ENCODE measurements around the gene CENPP.

CENPP gene

DNA sequence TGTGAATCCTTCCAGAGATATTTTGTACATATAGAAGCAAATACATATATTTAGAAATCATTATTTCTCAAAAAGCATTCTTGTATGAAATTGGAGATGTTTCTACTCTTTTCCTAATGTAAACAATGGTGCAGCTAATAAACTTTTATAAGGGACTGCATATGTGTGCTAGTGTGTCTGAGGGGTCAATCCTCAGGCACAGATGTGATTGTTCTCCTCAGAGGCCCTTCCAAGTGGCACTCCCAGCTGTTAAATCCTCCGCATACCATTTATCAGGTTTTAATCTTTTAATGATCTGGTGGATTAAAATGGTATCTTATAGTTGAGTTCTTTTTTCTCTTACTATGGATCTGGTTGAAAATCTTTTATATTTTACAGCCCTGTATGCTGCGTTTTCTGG, 104.1 kb downstream of the CENPP start:
- DNase-seq = no peak

DNA sequence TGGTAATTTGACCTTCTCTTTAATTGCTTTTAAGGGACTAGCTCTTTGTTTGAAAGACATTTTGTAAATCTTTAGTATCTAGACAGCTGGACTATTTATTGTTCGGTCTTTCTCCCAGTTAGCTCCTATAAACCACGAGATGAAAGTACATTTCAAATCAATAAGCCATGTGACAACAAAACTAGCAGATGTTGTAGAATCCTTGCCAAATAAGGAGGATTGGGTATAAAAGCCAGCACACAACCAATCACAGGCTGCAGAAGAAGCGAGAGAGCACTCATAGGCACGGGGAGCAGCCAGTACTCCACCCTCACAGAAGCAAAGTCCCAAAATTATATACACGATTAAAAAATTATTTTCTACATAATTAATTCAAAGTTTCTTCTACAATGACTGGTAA, 106.6 kb downstream of the CENPP start:
- no peak for DNase-seq

DNA sequence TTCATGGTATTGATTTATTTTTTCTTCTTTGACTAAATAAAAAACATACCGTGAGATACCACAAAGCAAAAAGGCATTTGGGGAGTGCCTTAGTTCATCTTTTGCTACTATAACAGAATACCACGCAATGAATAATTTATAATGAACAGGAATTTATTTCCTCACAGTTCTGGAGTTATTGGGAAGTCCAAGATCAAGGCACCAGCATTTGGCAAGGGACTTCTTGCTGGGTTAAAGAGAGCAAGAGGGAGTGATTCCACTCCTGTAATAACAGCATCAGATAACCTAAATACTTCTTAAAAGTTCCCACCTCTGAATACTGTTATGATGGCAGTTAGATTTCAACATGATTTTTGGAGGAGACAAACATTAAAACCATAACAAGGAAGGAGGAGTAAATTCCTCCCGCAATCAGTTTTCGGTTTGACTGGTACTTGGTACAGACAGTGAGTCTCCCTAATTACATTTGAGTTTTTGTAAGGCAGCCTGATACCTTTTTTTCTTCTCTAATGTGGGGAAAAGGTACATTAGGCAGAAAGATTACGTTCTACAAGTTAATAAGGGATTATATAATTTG, 107.3 kb downstream of the CENPP start:
- DNase-seq = no peak

DNA sequence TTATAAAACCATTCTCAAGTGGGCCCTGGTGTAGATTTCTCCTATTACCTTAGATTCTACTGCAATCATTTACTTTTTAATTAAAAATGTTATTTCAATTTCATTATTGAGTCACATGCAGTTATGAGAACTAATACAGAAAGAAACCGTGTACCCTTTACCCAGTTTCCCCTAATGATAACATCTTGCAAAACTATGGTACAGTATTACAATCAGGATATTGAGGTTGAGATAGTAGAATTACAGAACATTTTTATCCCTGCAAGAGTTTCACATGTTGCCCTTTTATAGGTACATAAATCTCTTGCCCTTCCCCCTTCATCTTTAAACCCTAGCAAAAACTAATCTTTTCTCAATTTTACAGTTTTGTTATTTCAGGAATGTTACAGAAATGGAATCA, 109.5 kb downstream of the CENPP start:
- DNase-seq = no peak

DNA sequence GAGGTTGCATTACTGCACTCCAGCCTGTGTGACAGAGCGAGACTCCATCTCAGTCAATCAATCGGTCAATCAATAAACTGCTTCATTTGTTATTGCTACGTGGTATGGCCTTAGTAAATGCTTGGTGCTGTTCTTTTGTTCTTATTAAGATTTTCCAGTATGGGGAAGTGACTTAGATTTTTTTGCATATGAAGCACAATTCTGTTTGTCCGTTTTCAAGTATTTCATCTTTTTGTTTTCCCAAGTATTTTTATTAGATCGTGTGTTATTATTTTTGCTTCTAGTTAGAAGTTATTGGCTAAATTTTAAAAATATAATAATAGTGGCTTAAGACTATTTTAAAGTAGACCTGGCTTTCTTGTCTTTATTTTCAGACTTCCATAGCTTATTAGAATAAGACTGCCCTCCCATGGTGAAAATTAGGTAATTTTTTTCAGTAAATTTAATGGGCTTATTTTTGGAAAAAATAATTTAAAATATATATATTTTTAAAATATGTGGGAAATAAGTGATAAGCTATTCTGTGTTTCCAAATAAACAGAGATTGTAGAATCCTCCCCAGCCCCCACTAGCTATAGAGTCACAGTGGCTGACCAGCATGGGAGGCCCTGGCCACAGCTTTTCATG, 113.3 kb downstream of the CENPP start:
- peak; percentile 5 for DNase-seq

DNA sequence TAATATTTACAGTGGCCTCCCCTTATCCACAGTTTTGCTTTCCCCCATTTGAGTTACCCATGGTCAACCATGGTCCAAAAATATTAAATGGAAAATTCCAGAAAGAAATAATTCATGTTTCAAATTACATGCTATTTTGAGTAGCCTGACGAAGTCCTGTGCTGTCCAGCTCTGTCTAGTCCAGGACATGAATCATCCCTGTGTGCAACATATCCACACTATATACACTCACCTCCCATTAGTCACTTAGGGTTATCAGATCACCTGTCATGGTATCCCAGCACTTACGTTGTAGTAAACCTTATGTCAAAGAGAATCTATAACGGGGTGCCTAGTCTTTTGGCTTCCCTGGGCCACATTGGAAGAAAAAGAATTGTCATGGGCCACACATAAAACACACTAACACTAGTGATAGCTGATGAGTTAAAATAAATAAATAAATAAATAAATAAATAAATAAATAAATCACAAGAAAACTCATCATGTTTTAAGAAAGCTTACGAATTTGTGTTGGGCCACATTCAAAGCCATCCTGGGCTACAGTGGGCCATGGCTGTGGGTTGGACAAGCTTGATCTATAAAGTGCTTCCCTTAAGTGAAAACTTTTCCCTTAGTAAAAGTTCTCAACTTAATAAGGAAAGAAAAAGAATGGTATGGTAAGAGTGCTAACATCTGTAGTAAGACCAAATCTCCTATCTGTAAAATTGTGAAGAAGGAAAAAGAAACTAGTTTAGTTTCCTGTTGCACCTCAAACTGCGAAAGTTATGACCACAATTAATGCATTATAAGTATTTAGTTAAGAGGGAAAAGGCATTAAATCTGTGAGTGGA, 114.4 kb downstream of the CENPP start:
- no peak for DNase-seq

DNA sequence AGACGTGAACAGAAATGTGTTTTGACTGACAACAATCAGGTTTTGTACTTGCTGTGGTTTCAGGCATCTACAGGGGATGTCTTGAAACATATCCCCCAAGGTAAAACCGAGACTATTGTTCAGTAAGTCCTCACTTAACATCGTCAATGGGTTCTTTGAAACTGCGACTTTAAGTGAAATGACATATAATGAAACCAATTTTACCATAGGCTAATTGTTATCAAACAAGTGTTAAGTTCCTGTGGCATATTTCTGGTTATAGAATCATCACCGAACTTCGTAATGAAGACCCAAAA, 114.9 kb downstream of the CENPP start:
- no peak for DNase-seq

DNA sequence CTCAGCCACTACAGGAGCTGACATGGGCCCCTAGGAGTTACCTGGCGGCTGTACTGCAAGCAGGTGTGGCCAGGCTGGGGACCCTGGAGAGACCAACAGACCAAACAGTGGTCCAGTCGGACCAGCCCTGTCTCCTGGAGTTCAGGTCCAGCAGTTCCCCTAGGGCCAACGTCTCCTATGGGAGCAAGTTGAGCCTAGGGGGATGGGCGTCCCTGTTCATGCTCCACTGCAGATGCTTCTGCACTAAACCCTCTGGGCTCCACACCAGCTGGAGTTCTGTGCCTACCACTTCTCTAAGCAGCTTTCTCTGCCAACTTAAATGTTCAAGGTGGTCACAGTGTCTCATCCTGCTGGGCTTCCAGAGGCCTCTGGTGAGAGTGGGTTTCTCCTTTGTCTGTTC, 119.1 kb downstream of the CENPP start:
- DNase-seq = no peak

DNA sequence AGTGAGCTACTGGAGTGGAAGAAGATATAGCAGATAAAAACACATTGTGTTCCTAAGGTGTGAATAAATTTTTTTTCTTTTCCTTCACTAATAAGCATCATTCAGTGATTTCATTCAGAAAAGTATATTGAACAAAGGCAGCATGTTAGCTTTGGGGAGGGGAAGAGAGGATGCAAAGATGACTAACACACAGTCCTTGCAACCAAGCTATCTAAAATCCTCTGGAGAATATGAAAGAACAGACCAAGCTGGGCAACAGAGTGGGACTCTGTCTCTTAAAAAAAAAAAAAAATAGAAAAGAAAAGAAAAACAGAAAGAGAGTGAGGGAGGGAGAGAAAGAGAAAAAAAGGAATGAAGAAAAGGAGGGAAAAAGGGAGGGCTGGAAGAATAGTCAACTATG, 120.8 kb downstream of the CENPP start:
- DNase-seq = no peak

DNA sequence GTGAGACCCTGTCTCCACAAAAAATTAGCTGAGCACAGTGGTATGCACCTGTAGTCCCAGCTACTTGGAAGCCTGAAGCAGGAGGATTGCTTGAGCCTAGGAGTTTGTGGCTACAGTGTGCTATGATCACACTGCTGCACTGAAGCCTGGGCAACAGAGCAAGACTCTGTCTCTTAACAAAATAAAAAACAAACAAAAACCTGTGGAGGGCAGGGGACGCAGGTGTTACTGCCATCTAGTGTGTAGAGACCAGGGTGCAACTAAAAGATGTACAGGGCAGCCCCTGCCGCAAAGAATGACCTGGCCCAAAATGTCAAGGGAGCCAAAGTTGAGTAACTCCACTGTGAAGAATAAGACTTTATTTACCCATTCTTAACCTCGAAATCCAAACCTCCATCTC, 129.5 kb downstream of the CENPP start:
- DNase-seq = no peak

DNA sequence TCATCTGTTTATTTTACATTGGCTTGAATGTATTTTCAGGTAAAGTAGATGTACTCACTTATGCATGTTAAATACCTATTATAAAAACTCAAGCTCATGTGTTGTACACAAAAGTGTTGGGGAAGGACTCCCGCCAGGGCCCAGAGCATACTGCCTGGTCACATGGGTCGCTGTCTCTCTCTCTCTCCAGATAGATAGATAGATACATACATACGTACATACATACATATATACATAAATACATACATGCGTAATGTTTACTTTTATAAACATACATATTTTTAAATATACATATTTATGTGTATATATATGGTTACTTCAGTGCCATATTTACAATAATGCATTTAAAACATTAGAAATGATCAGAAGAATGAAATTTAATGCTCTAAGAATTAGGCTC, 131.8 kb downstream of the CENPP start:
- no peak for DNase-seq

DNA sequence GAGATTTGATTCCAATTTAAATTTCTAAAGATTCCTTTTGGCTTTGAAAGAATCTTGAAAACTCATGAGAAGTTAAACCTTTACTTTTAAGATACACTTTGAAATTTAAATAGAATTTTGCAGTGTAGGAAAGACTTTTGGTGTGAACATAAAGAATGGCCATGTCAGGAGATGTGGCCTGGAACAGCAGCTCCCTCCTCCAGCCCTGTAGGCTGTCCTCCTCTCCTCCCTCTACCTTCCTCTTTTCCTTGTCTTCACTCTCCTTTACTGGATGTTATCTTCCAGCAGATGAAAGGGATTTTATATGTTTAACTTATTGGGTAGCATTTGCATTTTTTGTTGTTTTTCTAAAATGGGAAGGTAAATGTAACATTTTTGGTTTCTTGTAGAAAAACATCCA, 137.6 kb downstream of the CENPP start:
- no peak for DNase-seq

DNA sequence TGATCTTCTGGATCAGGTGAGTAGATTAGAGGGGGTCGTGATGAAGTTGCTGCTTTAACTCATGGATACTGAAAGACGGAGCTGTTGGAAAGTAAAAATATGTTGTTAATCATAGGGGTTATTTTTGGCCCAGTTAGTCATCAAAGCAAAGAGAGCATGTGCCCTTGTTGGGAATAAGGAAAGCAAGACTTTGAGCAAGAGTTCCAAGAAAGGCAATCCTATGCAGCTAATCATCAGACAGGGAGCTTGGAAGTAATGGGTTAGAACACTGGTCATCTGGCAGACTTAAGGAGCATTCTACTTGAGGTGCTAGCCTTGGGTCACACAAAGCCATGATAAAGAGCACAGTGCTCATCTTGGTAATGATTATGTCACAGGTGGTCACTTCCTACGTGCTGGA, 138.2 kb downstream of the CENPP start:
- no peak for DNase-seq

DNA sequence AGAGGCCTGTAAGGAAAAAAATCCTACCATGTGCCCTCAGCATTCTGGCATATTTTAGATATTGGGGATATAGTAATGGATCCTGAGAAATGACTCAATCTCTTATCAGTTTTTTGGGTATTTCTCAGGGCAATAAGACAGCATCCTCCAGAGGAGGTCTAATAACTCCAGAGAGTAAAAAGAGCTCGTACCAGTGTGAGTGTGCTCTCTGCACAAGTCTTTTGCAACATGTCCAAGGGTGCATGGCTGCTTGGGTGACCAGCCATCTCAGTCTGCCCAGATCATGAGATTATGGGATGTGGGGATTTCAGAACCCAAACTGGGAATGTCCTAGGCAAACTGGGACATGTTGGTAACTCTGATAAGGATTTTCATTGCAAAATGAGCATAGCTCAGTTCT, 141.3 kb downstream of the CENPP start:
- no peak for DNase-seq

DNA sequence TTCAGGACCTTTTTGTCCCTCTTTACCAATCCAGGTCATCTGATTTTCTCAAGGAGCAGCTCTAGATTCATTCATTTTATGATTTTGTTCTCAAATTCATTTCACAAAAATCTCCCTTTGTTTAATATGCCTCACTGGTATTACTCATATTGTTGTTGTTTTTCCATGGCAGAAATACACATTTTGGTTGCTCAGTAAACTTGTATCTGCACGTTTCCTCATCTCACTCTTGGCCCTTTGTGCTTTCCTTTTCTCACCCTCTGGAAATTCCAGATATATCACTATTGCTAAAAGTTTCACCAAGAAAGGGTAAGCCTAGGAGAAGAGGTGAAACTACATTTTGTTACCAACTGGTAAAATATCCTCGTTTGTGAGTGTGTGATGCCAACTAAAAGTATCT, 141.8 kb downstream of the CENPP start:
- DNase-seq = no peak

DNA sequence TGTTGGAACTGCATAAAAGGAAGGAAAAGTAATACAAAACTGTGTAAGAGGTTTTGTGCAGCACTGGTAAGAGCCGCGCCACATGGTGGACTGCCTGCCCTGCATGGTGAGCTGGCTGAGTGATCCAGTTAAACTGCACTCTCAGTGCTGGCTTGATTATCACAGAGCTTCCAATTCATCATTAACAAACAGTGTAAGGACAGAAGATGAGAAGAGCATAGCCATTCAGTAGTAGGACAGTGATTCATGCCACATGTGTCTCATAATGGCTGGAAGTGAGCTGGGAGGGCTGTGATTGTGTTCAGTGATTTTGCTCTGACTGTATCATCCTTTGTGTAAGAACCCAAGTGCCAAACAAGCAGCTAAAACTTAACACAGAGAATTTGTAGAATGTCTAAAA, 142.5 kb downstream of the CENPP start:
- no peak for DNase-seq

DNA sequence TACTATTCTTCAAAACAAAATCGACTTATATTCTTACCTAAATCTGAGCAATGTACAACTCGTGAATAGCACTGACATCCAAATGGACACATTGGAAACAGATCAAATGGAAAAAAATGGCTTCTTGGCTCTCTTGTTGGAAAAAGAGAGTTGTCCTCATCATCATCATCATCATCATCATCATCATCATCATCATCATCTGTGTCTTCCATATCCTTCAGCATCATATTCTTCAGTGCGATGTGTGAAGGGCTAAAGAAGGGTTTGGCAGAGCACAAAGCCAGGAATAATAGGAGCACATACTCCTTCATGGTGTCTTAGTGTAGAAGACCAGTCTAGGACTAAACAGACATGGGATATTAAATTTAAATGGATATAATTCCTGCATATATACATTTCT, 148.8 kb downstream of the CENPP start:
- DNase-seq = no peak

DNA sequence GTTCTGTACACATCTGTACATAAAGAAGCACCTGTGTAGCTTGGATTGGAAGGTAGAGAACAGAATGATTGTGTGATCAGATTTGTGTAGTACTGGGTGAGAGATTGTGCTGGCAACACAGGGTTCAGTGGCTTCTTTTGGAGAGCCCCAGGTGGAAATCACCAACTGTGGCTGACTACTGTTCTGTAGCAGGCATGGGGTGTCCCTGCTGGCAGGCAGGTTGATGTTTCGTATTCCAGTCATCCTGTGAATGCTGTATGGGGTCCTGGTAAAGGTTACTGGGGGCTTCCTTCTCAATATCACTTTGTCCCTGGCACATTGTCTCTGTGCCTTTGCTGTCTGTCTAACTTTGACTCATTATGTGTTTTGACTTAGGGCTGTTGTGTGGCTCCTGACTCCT, 151.2 kb downstream of the CENPP start:
- DNase-seq = no peak

DNA sequence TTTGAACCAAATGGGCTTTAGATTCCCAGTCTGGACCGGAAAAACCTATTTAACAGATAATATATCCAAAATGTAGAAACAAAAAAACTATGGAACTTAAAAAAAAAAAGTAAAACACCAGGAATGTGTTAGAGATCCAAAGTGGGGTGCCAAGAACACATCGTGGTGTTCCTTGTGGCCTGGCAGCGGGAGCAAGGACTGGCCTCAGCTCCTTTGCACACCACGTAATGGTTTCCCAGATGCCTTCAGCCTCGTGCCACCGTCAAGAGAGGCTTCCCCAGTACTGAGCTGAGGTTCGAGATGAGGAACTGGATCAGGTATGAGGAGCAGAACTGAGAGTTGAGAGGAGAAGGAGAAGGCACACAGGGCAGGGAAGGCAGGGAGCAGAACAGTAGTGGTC, 153.0 kb downstream of the CENPP start:
- no peak for DNase-seq

DNA sequence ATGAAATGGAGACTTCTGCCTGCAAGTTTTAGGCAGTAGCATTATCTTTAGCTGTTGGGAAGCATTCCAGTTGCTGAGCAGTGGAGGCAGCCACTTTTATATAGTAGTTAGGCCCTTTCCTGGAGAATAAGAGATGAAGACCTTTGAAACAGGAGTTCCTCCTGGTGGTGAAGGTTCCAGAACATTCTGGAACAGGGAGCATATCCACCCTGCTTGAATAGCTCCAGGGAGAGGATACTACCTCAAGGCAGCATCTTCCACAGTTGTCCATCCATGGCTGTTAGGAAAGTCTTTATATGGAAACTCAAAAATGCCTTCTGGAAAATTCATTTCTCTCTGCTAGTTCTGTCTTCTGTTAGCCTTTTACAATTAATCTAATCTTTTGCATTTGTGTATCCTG, 153.6 kb downstream of the CENPP start:
- no peak for DNase-seq

DNA sequence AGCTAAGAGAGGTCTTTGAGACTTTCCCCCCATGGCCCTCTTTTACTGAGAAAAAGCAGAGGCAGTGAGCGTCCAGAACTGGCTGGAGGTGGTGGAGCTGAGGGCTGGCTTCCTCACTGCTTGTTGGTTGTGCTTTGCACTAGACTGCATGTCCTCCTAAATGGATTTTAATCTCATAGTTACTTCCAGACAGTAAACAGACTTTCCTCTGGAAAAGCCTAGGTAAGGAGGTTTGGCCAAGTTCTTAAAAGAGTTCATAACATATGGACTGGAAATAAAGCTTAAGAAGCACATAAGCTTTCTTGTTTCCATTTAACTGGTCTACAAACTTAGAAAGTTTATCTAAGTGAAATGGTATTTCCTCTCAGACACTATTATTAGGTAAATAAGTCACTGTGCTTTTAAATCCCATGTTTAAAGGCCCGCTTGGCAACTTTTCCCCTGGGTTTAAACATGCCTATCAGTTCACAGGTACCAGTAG, 154.6 kb downstream of the CENPP start:
- no peak for DNase-seq

DNA sequence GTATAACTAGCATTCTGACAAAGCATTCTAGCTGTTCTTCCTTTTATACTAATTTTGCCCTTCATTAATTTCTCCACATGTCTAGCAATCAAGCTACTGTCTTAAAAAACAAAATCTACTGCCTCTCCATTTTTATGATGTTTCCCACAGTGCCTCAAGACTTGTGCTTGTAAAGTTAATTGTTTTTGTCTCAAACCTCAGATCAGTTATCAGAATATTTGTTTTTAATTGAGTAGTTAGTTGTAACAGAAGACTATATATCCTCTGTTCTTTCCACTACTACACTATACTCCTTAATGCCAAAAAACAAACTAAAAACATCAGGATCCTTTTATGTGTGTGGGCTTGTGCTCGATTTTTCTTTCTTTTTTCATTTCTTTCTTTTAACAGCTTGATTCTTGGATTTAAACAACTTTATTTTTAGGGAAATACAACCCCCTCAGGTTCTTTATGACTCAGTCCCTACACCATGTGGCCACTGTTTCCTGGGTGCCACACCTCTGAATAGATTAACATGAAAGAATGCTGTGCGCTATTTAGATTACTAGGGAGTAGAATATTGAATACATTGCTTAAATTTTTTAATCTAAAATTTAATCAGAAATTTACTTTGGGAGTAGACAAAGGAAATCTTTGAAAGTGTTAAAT, 155.4 kb downstream of the CENPP start:
- no peak for DNase-seq

DNA sequence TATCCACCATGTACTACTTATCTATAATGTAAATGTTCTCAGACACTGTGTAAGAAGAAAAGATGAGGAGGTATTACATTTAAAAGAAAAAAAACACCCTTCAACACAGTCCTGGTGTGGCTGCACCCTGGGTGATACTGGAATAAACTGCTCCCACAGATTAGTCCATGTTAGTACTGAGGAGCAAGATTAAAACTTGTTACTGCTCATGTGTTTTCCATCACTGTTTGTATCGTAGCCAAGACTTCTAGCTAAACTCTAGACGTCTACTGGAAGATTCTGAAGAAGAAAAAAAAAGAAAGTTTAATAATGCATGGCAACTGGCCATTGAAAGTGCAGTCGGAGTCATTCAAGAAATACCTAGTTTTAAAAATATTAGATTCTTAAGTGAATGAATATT, 156.6 kb downstream of the CENPP start, which contains the start of gene ASPN:
ASPN (minus strand) TSS at position 178 of the 400 bp plus-strand sequence.
- DNase-seq = no peak

DNA sequence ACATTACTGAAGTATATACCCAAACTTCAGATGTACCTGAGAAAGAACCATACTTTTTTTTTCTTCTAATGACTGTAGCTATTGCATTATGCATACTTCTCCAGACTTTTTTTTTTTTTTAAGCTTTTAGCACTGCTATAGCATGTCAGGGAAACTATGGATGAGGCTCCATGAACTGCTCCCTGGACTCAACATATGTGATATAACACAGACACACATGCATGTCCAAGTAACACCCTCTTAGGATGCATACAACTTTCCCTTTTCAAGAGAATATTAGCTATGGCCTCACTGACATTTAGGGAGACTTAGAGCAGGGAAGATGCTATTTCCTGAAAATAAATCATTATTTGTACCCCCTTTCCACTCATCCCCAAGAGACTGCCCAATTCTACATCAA, 157.1 kb downstream of the CENPP start:
- DNase-seq = no peak

All from NCI-H1105 treated with DMSO at 0.1 percent for 48 hours (cell line).